SW480 (cell line): ENCODE measurements around the gene MTNR1A.

Source experiments
- DNase-seq: peaks from one replicate; pipeline ENCODE4 v3.0.0-alpha.2; 2016; ENCODE audit warnings: low spot score

Gene MTNR1A

GRCh38 chr4:186486172-186486571, 69.2 kb downstream of the MTNR1A start:
- DNase-seq = no peak

GRCh38 chr4:186485561-186486062, 69.8 kb downstream of the MTNR1A start:
- DNase-seq = peak; percentile 25

- DNase-seq = no peak
Measured at GRCh38 chr4:186485150-186485549, 70.2 kb downstream of the MTNR1A start.

- no peak for DNase-seq
Measured at GRCh38 chr4:186483656-186484055, 71.7 kb downstream of the MTNR1A start.
